DND-41 (cell line): Measurements from ENCODE around the gene BNIP2.
"Not testable (repeated sequence)": the region's sequence is repeated elsewhere in the genome, so short reads cannot be mapped to it uniquely, and the experiment has no call there.

ENCODE experiments used
- ATAC-seq: fragments of 200-7000 bp; cut with Tn5 transposase; 3 replicates; pipeline ENCODE4 v1.9.1; 2021; ENCODE audit warnings: low read depth; ENCODE audit not compliant: insufficient read depth
- DNase-seq: peaks from one replicate; pipeline ENCODE4 v3.0.0-alpha.2; 2020
- H2AFZ ChIP-seq: 2 replicates; pipeline ENCODE4 v1.6.0; 2012; ENCODE audit warnings: low read depth, low read length
- H3K27ac ChIP-seq: 2 replicates; pipeline ENCODE4 v1.5.1; 2012; ENCODE audit warnings: low read length, inconsistent platforms
- H3K27me3 ChIP-seq: fragments of 200-600 bp; sonication (generic); 2 replicates; pipeline ENCODE4 v1.6.0; 2012; ENCODE audit warnings: low read length, mild to moderate bottlenecking, inconsistent platforms; ENCODE audit not compliant: insufficient read depth, poor library complexity
- H3K36me3 ChIP-seq: 2 replicates; pipeline ENCODE4 v1.5.1; 2012; ENCODE audit warnings: low read length, inconsistent platforms; ENCODE audit not compliant: insufficient read depth
- H3K4me1 ChIP-seq: 2 replicates; pipeline ENCODE4 v1.5.1; 2012; ENCODE audit warnings: mild to moderate bottlenecking, low read length; ENCODE audit not compliant: insufficient read depth
- H3K4me2 ChIP-seq: 2 replicates; pipeline ENCODE4 v1.6.0; 2012; ENCODE audit warnings: mild to moderate bottlenecking, moderate library complexity, low read length, inconsistent platforms; ENCODE audit not compliant: insufficient read depth
- H3K4me3 ChIP-seq, 2 experiments: fragments of 200-600 bp in 1 of 2; shearing (Covaris generic) in 1 of 2; 2 replicates each; pipeline ENCODE4 v1.5.1; 2012 to 2016; ENCODE audit warnings: inconsistent platforms in 2 of 2, low read length in 2 of 2, mild to moderate bottlenecking in 2 of 2, low read depth in 1 of 2, moderate library complexity in 1 of 2
- H3K79me2 ChIP-seq: 2 replicates; pipeline ENCODE4 v1.6.0; 2012; ENCODE audit warnings: low read length, inconsistent platforms; ENCODE audit not compliant: insufficient read depth
- H3K9ac ChIP-seq: 2 replicates; pipeline ENCODE4 v1.6.0; 2012; ENCODE audit warnings: low read depth, mild to moderate bottlenecking, inconsistent platforms, low read length, moderate library complexity
- H3K9me3 ChIP-seq: 2 replicates; pipeline ENCODE4 v1.5.1; 2012; ENCODE audit warnings: low read length, moderate library complexity, mild to moderate bottlenecking, inconsistent platforms; ENCODE audit not compliant: insufficient read depth, severe bottlenecking
- H4K20me1 ChIP-seq: 2 replicates; pipeline ENCODE4 v1.6.0; 2012; ENCODE audit warnings: low read length; ENCODE audit not compliant: insufficient read depth
- CTCF ChIP-seq: IDR thresholded peaks from 2 replicates; pipeline ENCODE4 v1.5.1; 2012; ENCODE audit warnings: borderline replicate concordance, low read length, moderate library complexity, mild to moderate bottlenecking; ENCODE audit not compliant: poor library complexity, severe bottlenecking; ENCODE audit errors: extremely low read depth
- EZH2 ChIP-seq: IDR thresholded peaks from 3 replicates; pipeline ENCODE4 v1.6.1; 2012; ENCODE audit warnings: borderline replicate concordance, low read depth, mild to moderate bottlenecking, moderate library complexity, low read length, inconsistent platforms; ENCODE audit not compliant: severe bottlenecking

The BNIP2 gene

GRCh38 chr15:59646277-59646676, 42.8 kb downstream of the BNIP2 start:
- no peaks in the 10 kb centered on the region for H4K20me1 ChIP-seq
- H3K27ac ChIP-seq, result no peak overlapping the region
- H3K9me3 ChIP-seq, result no peaks in the 10 kb centered on the region
- no peaks in the 10 kb centered on the region for H3K27me3 ChIP-seq
- H3K4me3 ChIP-seq, result no peak overlapping the region
- no peak for DNase-seq
- H3K4me2 ChIP-seq, result no peak overlapping the region
- H3K4me1 ChIP-seq, result no peaks in the 10 kb centered on the region
- TF ChIP-seq CTCF, result no peak
- no peak for TF ChIP-seq EZH2
- no peak overlapping the region for H2AFZ ChIP-seq
- H3K36me3 ChIP-seq, result peaks cover 39% of the 10 kb centered on the region
- H3K9ac ChIP-seq, result no peak overlapping the region
- H3K79me2 ChIP-seq, result no peaks in the 10 kb centered on the region; the same call in 1 of the 2 replicates
- ATAC-seq, result no peak

- not testable (repeated sequence) for H4K20me1 ChIP-seq, H2AFZ ChIP-seq, H3K9me3 ChIP-seq, H3K27ac ChIP-seq, H3K79me2 ChIP-seq, H3K4me1 ChIP-seq, ATAC-seq, H3K4me2 ChIP-seq, H3K9ac ChIP-seq, H3K4me3 ChIP-seq, DNase-seq, H3K27me3 ChIP-seq
- peaks cover 39% of the 10 kb centered on the region for H3K36me3 ChIP-seq
Measured at GRCh38 chr15:59645812-59646211, 43.3 kb downstream of the BNIP2 start.

GRCh38 chr15:59644756-59645155, 44.4 kb downstream of the BNIP2 start:
- ATAC-seq (no peak), DNase-seq (no peak)
- Histone ChIP-seq H2AFZ (no peak overlapping the region), H3K4me3 (no peak overlapping the region), H3K79me2 (no peaks in the 10 kb centered on the region), H3K4me2 (no peak overlapping the region), H3K4me1 (no peaks in the 10 kb centered on the region), H3K9me3 (no peaks in the 10 kb centered on the region), H3K27me3 (no peaks in the 10 kb centered on the region), H3K36me3 (peaks cover 38% of the 10 kb centered on the region), H4K20me1 (no peaks in the 10 kb centered on the region), H3K27ac (no peak overlapping the region), H3K9ac (no peak overlapping the region)
- TF ChIP-seq EZH2, result no peak
- TF ChIP-seq CTCF, result no peak

- no peak for DNase-seq
- H3K36me3 ChIP-seq, result peaks cover 43% of the 10 kb centered on the region
Measured at GRCh38 chr15:59642351-59642750, 46.8 kb downstream of the BNIP2 start.

GRCh38 chr15:59637507-59637906, 51.6 kb downstream of the BNIP2 start:
- ATAC-seq, H3K27me3 ChIP-seq, H3K9me3 ChIP-seq, H3K4me1 ChIP-seq, H3K9ac ChIP-seq, H4K20me1 ChIP-seq, DNase-seq, H3K4me3 ChIP-seq, H2AFZ ChIP-seq, H3K27ac ChIP-seq, H3K4me2 ChIP-seq, H3K79me2 ChIP-seq: not testable (repeated sequence)
- peaks cover 23% of the 10 kb centered on the region; the same call in 1 of the 2 replicates for H3K36me3 ChIP-seq

More at GRCh38 chr15:59642351-59642750, 46.8 kb downstream of the BNIP2 start:
- TF ChIP-seq CTCF (peak; percentile 21), EZH2 (no peak)
- H3K27me3 ChIP-seq, result no peaks in the 10 kb centered on the region
- H4K20me1 ChIP-seq, result no peaks in the 10 kb centered on the region
- no peak overlapping the region for H3K27ac ChIP-seq
- no peak overlapping the region for H3K9ac ChIP-seq
- ATAC-seq, result no peak
- no peaks in the 10 kb centered on the region for H3K9me3 ChIP-seq
- no peaks in the 10 kb centered on the region for H3K4me1 ChIP-seq
- H3K4me3 ChIP-seq, result no peak overlapping the region
- no peak overlapping the region for H3K4me2 ChIP-seq
- no peak overlapping the region for H2AFZ ChIP-seq
- no peaks in the 10 kb centered on the region for H3K79me2 ChIP-seq
